Adipocyte (in vitro differentiated cells): ENCODE measurements around the gene XRRA1.
"Not testable (repeated sequence)": the region's sequence is repeated elsewhere in the genome, so short reads cannot be mapped to it uniquely, and the experiment has no call there.

Experiments
- DNase-seq: peaks from one replicate; pipeline ENCODE4 v3.0.0-alpha.2; 2015; ENCODE audit warnings: low read depth
- H3K27me3 ChIP-seq: replicated peaks from 2 replicates; pipeline ENCODE4 v1.7.0; 2013; ENCODE audit warnings: mild to moderate bottlenecking, low read length, moderate library complexity; ENCODE audit not compliant: control insufficient read depth, insufficient read depth
- H3K36me3 ChIP-seq: 2 replicates; pipeline ENCODE4 v1.7.0; 2013; ENCODE audit warnings: low read length, mild to moderate bottlenecking, moderate library complexity; ENCODE audit not compliant: control insufficient read depth, insufficient read depth, severe bottlenecking
- H3K4me1 ChIP-seq: 2 replicates; pipeline ENCODE4 v1.7.0; 2013; ENCODE audit warnings: mild to moderate bottlenecking, low read length, moderate library complexity; ENCODE audit not compliant: control insufficient read depth, insufficient read depth
- H3K4me3 ChIP-seq: 2 replicates; pipeline ENCODE4 v1.7.0; 2013; ENCODE audit warnings: mild to moderate bottlenecking, low read length, moderate library complexity
- H3K9ac ChIP-seq: 2 replicates; pipeline ENCODE4 v1.7.0; 2013; ENCODE audit warnings: mild to moderate bottlenecking, low read length, moderate library complexity
- H3K9me3 ChIP-seq: 2 replicates; pipeline ENCODE4 v1.7.0; 2013; ENCODE audit warnings: mild to moderate bottlenecking, low read length, moderate library complexity; ENCODE audit not compliant: control insufficient read depth

Gene XRRA1

DNA sequence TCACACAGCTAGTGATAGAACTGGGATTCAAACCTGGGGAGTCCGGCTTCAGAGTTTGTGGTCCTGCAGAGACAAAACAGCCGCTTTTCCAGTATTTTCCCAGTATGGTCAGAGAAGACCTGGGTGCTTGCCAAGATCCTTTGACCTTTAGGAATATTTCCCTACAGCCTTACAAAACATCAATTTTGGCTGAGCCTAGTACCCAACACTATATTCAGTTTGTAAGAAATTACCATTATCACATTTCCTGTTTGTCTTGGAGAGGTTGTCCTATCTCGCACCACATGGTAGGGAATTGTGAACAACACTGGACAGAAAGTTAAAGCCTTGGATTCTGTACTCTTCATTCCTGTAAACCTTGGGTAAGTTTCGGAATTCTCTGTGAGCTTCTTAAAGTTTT, 29.1 kb upstream of the XRRA1 start:
- DNase-seq: no peak
- no peak overlapping the region for H3K4me3 ChIP-seq
- peaks cover 2% of the 10 kb centered on the region for H3K4me1 ChIP-seq
- no peak overlapping the region for H3K9ac ChIP-seq
- no peaks in the 10 kb centered on the region for H3K9me3 ChIP-seq
- H3K27me3 ChIP-seq: no peaks in the 10 kb centered on the region
- peaks cover 68% of the 10 kb centered on the region for H3K36me3 ChIP-seq

DNA sequence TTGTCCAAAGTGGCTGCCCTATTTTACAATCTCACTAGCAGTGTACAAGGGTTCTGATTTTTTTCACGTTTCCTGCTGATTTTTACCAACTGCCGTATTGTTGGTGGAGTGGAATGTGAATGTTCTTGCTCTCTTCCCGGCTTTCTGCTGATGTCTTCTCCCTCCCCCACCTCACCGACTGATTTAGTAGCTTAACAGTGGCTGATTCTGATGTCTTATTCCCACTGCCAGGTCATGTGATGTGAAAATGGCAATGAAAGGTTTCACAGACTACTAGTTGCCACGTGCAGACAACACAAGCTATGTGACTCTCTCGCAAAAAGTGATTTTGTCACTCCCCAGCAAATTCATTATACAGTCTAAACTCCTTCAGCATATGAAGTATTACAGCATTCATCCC, 22.5 kb upstream of the XRRA1 start:
- Histone ChIP-seq H3K9me3 (no peaks in the 10 kb centered on the region), H3K27me3 (no peaks in the 10 kb centered on the region), H3K4me3 (no peak overlapping the region), H3K9ac (no peak overlapping the region), H3K4me1 (no peaks in the 10 kb centered on the region), H3K36me3 (peaks cover 90% of the 10 kb centered on the region)
- DNase-seq: no peak

DNA sequence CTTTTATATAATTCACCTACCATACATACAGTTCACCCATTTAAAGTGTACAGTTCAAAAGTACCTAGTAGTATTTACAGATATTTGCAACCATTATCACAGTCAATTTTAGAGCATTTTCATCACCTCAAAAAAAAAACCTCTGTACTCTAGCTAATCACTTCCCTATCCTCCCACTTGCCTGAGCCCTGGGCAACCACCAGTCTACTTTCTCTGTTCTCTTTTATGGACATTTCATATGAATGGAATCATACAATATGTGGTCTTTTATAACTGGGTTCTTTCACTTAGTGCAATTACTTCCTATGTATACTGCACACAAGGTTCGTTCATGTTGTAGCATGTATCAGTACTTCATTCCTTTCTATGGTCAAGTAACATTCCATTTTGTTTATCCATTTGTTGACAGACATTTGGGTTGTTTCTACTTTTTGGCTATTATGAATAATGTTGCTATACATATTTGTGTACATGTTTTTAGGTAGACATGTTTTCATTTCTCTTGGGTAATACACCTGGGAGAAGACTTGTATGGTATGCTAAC, 22.0 kb upstream of the XRRA1 start:
- no peak overlapping the region for H3K9ac ChIP-seq
- no peak for DNase-seq
- H3K36me3 ChIP-seq: peaks cover 90% of the 10 kb centered on the region
- no peaks in the 10 kb centered on the region for H3K9me3 ChIP-seq
- H3K4me3 ChIP-seq: no peak overlapping the region
- no peaks in the 10 kb centered on the region for H3K27me3 ChIP-seq
- no peaks in the 10 kb centered on the region for H3K4me1 ChIP-seq

DNA sequence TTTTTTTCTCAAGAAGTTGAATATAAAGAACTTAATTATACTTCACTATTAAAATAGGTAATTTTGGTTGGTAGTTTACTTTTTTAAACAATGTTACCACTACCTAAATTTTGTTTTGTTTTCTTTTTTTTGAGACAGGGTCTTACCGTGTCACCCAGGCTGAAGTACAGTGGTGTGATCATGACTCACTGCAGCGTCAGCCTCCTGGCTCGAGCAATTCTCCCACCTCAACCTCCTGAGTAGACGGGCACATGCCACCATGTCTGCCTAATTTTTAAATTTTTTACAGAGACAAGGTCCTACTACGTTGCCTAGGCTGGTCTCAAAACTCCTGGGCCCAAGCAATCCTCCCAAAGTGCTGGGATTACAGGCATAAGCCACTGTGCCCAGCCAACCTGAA, 17.8 kb upstream of the XRRA1 start:
- Histone ChIP-seq H3K36me3 (peaks cover 81% of the 10 kb centered on the region), H3K9me3 (no peaks in the 10 kb centered on the region), H3K27me3 (no peaks in the 10 kb centered on the region), H3K4me3 (no peak overlapping the region), H3K4me1 (no peaks in the 10 kb centered on the region), H3K9ac (no peak overlapping the region)
- no peak for DNase-seq

DNA sequence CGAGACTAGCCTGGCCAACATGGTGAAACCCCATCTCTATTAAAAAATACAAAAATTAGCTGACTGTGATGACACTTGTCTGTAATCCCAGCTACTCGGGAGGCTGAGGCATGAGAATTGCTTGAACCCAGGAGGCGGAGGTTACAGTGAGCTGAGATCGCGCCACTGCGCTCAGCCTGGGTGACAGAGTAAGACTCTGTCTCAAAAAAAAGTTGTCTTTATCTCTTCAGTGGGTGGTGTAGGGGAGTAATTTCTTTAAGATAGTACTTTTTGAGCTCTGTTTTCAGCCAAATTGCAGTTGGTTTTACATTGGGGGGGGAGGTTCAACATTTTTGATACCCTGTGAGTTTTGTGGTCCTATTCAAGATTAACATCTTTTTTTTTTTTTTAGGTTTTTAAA, 11.2 kb upstream of the XRRA1 start:
- peaks cover 28% of the 10 kb centered on the region for H3K36me3 ChIP-seq
- not testable (repeated sequence) for DNase-seq, H3K9ac ChIP-seq

DNA sequence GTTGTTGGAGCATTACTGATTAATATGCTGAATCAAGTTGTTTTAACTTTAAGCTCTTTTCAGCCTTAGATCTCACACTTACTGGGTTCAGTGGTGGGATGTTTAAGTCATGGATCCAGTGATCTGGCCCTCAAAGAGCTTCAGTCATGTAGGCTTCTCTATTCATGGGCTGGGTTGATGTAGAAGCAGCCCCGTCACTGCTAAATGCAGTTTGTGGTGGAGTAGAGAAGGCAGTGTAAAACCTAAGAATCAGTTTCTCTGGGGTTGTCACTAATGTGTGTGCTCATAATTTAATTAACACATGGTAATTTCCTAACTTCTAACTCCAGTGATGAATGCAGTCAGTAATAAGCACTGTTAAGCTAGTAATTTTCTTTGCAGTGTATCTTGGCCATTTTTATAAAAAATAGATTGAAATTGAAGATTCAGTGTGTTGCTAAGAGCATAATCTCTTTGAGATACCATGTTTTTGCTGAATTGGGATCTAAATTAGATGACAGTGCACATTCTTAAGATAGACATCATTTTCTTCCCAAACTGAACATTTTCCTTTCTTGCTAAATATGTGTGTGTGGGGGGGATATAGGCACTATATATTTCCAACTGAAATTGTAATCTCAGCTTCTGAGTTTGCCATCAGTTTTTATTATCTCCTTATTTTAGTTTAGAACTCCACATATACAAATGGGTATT, 9.2 kb upstream of the XRRA1 start:
- Histone ChIP-seq H3K9me3 (no peaks in the 10 kb centered on the region), H3K9ac (no peak overlapping the region), H3K4me3 (no peak overlapping the region), H3K36me3 (peaks cover 17% of the 10 kb centered on the region), H3K27me3 (no peaks in the 10 kb centered on the region), H3K4me1 (peaks cover 26% of the 10 kb centered on the region)
- DNase-seq: peak; percentile 23

More for the DNA sequence above, 11.2 kb upstream of the XRRA1 start:
- H3K9me3 ChIP-seq, H3K27me3 ChIP-seq, H3K4me3 ChIP-seq: not testable (repeated sequence)
- H3K4me1 ChIP-seq: peaks cover 26% of the 10 kb centered on the region

DNA sequence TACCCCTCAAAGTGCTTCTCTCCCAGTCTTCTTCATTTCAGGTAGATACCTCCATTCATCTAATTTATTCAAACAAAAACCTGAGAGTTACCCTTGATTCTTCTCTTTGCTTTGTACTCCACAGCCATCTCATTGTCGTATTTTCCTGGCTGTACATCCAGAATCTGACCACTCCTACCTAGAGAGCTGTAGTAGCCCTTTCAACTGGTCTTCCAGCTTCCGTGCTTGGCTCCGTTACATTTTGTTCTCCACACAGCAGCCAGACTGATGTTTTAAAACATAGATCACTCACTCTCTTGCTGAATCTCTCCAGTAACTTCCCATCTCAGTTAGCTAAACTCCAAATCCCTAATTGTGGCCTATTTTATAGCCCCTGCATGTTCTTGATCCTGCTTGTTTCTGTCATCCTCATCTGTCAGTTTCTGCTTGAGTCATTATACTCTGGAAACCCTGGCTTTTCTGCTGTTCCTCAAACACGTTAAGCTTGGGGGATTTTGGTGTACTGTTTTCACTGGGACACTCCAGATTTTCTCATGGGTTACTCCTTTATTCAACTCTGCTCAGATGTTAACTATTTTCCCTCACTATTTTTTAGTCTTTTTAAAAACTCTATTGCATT, 7.6 kb upstream of the XRRA1 start:
- Histone ChIP-seq H3K4me3 (no peak overlapping the region), H3K9ac (no peak overlapping the region), H3K36me3 (peaks cover 9% of the 10 kb centered on the region), H3K27me3 (no peaks in the 10 kb centered on the region), H3K4me1 (peaks cover 41% of the 10 kb centered on the region), H3K9me3 (no peaks in the 10 kb centered on the region)
- no peak for DNase-seq

DNA sequence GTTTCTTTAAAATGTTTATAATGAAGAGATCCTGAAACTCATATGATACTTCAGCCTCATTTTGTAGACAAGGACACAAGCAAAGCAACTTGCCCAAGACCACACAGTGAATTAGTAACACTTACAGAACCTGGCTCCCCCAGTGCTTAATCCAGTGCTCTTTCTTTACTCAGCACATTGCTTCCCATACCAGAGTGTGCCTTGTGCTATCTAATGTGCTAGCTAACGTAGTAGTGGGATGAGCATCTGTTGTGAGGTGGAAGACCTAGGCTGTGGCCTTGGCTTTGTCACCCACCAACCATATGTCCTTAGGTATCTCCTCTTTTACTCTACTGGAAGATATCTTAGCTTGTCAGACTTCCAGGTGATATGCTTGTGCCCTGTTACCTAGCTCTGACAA, 5.3 kb upstream of the XRRA1 start:
- Histone ChIP-seq H3K9ac (no peak overlapping the region), H3K4me1 (peaks cover 55% of the 10 kb centered on the region), H3K4me3 (no peak overlapping the region), H3K36me3 (peaks cover 5% of the 10 kb centered on the region), H3K9me3 (no peaks in the 10 kb centered on the region), H3K27me3 (no peaks in the 10 kb centered on the region)
- no peak for DNase-seq

DNA sequence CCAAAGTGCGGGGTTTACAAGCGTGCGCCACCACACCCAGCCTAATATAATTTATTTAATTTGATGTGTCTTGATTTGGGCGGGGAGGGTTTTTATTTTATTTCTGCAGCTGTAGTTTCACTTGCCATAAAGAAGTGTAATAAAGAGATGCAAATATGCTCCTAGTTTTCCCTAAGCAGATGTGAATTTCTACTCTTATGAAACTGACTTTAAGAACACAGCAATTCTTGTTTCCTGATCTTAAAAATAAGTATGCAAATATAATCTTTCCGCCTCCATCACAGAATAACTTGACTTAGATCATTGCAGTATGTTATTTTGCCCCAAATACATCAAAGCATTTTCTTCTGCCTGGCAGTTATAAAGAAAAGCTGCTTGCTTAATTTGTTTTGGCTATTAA, 4.6 kb upstream of the XRRA1 start:
- no peaks in the 10 kb centered on the region for H3K9me3 ChIP-seq
- peaks cover 48% of the 10 kb centered on the region for H3K4me1 ChIP-seq
- DNase-seq: no peak
- H3K9ac ChIP-seq: no peak overlapping the region
- H3K27me3 ChIP-seq: no peaks in the 10 kb centered on the region
- no peak overlapping the region for H3K4me3 ChIP-seq
- peaks cover 5% of the 10 kb centered on the region for H3K36me3 ChIP-seq

DNA sequence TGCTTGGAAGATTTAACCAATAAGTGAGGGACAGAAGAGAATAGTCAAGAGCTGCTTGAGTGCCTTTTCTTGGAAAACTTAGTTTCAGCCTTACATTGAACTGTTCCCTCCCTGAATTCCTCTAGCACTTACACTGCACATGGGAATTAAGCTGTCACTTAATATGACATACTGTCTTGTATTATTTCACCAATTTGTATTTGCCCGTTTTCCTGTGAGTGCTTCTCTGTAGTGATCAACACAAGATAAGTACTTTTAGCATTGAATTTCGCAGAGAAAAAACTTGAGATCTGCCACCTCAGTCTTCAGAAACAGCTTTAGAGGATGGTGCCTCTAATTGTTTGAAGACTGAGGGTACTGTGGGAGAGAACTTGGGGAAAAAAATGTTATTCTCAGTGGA, 3.9 kb upstream of the XRRA1 start:
- Histone ChIP-seq H3K27me3 (no peaks in the 10 kb centered on the region), H3K9ac (no peak overlapping the region), H3K36me3 (peaks cover 5% of the 10 kb centered on the region), H3K9me3 (no peaks in the 10 kb centered on the region), H3K4me1 (peaks cover 45% of the 10 kb centered on the region), H3K4me3 (no peak overlapping the region)
- no peak for DNase-seq

DNA sequence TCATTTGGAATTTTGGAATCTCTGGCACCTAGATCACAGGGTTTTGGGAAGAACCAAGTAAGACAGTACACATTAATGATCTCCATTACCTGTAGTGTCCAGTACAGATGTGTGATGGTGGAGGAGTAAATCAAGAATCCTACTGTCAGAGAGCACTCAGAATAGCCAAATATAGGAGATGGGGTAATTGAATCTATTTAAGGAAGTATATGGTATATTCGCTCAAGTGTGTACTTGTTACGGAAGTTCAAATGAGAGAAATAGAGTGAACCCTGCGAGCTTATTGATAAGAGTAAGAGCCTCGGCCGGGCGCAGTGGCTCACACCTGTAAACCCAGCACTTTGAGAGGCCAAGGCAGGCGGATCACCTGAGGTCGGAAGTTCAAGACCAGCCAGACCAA, 2.3 kb upstream of the XRRA1 start:
- Histone ChIP-seq H3K36me3 (peaks cover 5% of the 10 kb centered on the region), H3K9me3 (no peaks in the 10 kb centered on the region), H3K4me1 (peaks cover 36% of the 10 kb centered on the region), H3K9ac (no peak overlapping the region), H3K4me3 (peak overlapping the region; percentile 100), H3K27me3 (no peaks in the 10 kb centered on the region)
- no peak for DNase-seq
